Islet precursor cell (in vitro differentiated cells): ENCODE measurements around the gene ALKBH6.
A peak's percentile ranks its signal among the peaks of the same experiment; 100 is the strongest.

Experiments used
- DNase-seq: peaks from one replicate; pipeline ENCODE4 v3.0.0-alpha.2; 2018

ALKBH6 gene

GRCh38 chr19:36030264-36031148, 16.5 kb upstream of the ALKBH6 start:
- no peak for DNase-seq

- DNase-seq: no peak
Observed at GRCh38 chr19:36028313-36029041, 14.5 kb upstream of the ALKBH6 start.

- no peak for DNase-seq
Observed at GRCh38 chr19:36027696-36028095, 13.7 kb upstream of the ALKBH6 start.

GRCh38 chr19:36026091-36026876, 12.3 kb upstream of the ALKBH6 start:
- DNase-seq: no peak

GRCh38 chr19:36025541-36025940, 11.5 kb upstream of the ALKBH6 start:
- DNase-seq: no peak

GRCh38 chr19:36023432-36023831, 9.4 kb upstream of the ALKBH6 start:
- DNase-seq: no peak

- no peak for DNase-seq
Observed at GRCh38 chr19:36019061-36019670, 5.2 kb upstream of the ALKBH6 start.

GRCh38 chr19:36013280-36014011, 567 bp downstream of the ALKBH6 start:
- DNase-seq: no peak

GRCh38 chr19:36010402-36010801, 3.6 kb downstream of the ALKBH6 start:
- no peak for DNase-seq

GRCh38 chr19:36009633-36010379, 4.2 kb downstream of the ALKBH6 start:
- DNase-seq: no peak

GRCh38 chr19:36009220-36009619, 4.8 kb downstream of the ALKBH6 start:
- peak; percentile 82 for DNase-seq

GRCh38 chr19:36008336-36008978, 5.6 kb downstream of the ALKBH6 start, which contains the start of gene SYNE4:
Gene SYNE4, minus strand, starts transcription at chr19:36008813. Its CDS starts 132 bp downstream, at chr19:36008681.
- DNase-seq: peak; percentile 93

- no peak for DNase-seq
Observed at GRCh38 chr19:36006955-36007354, 7.1 kb downstream of the ALKBH6 start.

GRCh38 chr19:36003284-36003683, 10.7 kb downstream of the ALKBH6 start:
- no peak for DNase-seq

GRCh38 chr19:36001605-36002004, 12.4 kb downstream of the ALKBH6 start:
- DNase-seq: no peak

- DNase-seq: no peak
Observed at GRCh38 chr19:35996777-35997176, 17.2 kb downstream of the ALKBH6 start.

GRCh38 chr19:35995048-35995993, 18.7 kb downstream of the ALKBH6 start, which contains the start of gene SDHAF1:
Gene SDHAF1, plus strand, starts transcription at chr19:35995188. Its CDS starts 87 bp downstream, at chr19:35995275.
- peak; percentile 97 for DNase-seq

- DNase-seq: peak; percentile 52
Observed at GRCh38 chr19:35993923-35994598, 20.0 kb downstream of the ALKBH6 start.
